BLaER1 (cell line): ENCODE results near the gene RARRES2.
"Not testable (repeated sequence)": the region's sequence is repeated elsewhere in the genome, so short reads cannot be mapped to it uniquely, and the experiment has no call there.

Experiments used
- H3K27ac ChIP-seq: shearing (Covaris generic); formaldehyde crosslinking; 2 replicates; pipeline ENCODE4 v1.8.1; 2022
- H3K27me3 ChIP-seq: shearing (Covaris generic); formaldehyde crosslinking; 2 replicates; pipeline ENCODE4 v1.8.1; 2022
- H3K36me3 ChIP-seq: shearing (Covaris generic); formaldehyde crosslinking; 2 replicates; pipeline ENCODE4 v1.8.1; 2022
- H3K4me1 ChIP-seq: shearing (Covaris generic); formaldehyde crosslinking; 2 replicates; pipeline ENCODE4 v1.8.1; 2022
- H3K4me2 ChIP-seq: shearing (Covaris generic); formaldehyde crosslinking; 2 replicates; pipeline ENCODE4 v1.8.1; 2022
- H3K4me3 ChIP-seq: shearing (Covaris generic); formaldehyde crosslinking; 2 replicates; pipeline ENCODE4 v1.8.1; 2022
- H3K9ac ChIP-seq: shearing (Covaris generic); formaldehyde crosslinking; 2 replicates; pipeline ENCODE4 v1.8.1; 2022
- H3K9me3 ChIP-seq: shearing (Covaris generic); formaldehyde crosslinking; 2 replicates; pipeline ENCODE4 v1.8.1; 2022
- H4K20me1 ChIP-seq: shearing (Covaris generic); formaldehyde crosslinking; 2 replicates; pipeline ENCODE4 v1.8.1; 2022

The RARRES2 gene

GRCh38 chr7:150290317-150290716, 51.1 kb downstream of the RARRES2 start:
- H3K9ac ChIP-seq, H3K9me3 ChIP-seq, H3K4me2 ChIP-seq, H4K20me1 ChIP-seq, H3K4me3 ChIP-seq, H3K27me3 ChIP-seq, H3K27ac ChIP-seq, H3K4me1 ChIP-seq, H3K36me3 ChIP-seq: not testable (repeated sequence)

DNA sequence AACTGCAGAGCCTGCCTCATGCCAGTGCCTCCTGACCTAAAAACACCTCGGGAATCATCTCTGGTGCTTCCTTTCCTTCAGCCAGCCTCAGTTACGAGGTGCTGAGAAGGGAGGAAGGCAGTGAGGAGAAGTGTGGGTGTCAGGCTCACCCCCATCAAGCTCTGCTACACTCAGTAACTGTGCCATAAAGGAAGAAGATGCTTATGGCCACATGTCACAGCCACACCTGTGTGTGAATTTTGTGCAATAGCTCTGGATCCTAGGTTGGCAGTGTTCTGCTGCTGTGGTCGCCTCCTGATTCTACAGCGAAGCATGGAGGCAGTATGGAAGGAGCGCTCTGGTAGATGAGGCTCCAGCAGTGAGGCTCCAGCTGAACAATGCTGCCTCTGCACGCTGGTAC, 52.6 kb downstream of the RARRES2 start:
- H3K27ac ChIP-seq, H3K36me3 ChIP-seq, H4K20me1 ChIP-seq, H3K4me2 ChIP-seq, H3K4me1 ChIP-seq, H3K27me3 ChIP-seq, H3K4me3 ChIP-seq, H3K9me3 ChIP-seq, H3K9ac ChIP-seq: not testable (repeated sequence)
